DOHH2 (cell line): ENCODE results near the gene KCTD15.

Experiments used
- H3F3A ChIP-seq: fragments of 200-600 bp; sonication (generic), shearing (Covaris generic); 2 replicates; pipeline ENCODE4 v1.6.0; 2016; ENCODE audit warnings: antibody characterized with exemption, mild to moderate bottlenecking; ENCODE audit not compliant: control insufficient read depth, insufficient read depth
- H3K27ac ChIP-seq: fragments of 200-600 bp; sonication (generic); 2 replicates; pipeline ENCODE4 v1.5.1; 2014; ENCODE audit warnings: low read depth, mild to moderate bottlenecking, low read length, moderate library complexity
- H3K27me3 ChIP-seq: fragments of 200-600 bp; sonication (generic); 2 replicates; pipeline ENCODE4 v1.6.1; 2014; ENCODE audit warnings: mild to moderate bottlenecking, low read length, mixed read lengths; ENCODE audit not compliant: control insufficient read depth
- H3K36me3 ChIP-seq: fragments of 200-600 bp; sonication (generic); 2 replicates; pipeline ENCODE4 v1.6.1; 2014; ENCODE audit warnings: mild to moderate bottlenecking, low read length, moderate library complexity, mixed read lengths; ENCODE audit not compliant: control insufficient read depth
- H3K4me1 ChIP-seq: fragments of 200-600 bp; sonication (generic); 2 replicates; pipeline ENCODE4 v1.6.1; 2014; ENCODE audit warnings: mild to moderate bottlenecking, low read length, mixed read lengths; ENCODE audit not compliant: control insufficient read depth
- H3K4me2 ChIP-seq: fragments of 200-600 bp; sonication (generic); 2 replicates; pipeline ENCODE4 v1.6.0; 2014; ENCODE audit warnings: mild to moderate bottlenecking, low read length, moderate library complexity
- H3K4me3 ChIP-seq: fragments of 200-600 bp; sonication (generic); 2 replicates; pipeline ENCODE4 v1.5.1; 2014; ENCODE audit warnings: mild to moderate bottlenecking, low read length, mixed read lengths
- H3K79me2 ChIP-seq: fragments of 200-600 bp; sonication (generic); 2 replicates; pipeline ENCODE4 v1.6.1; 2014; ENCODE audit warnings: mild to moderate bottlenecking, low read length, mixed read lengths; ENCODE audit not compliant: control insufficient read depth
- H3K9me2 ChIP-seq: fragments of 200-600 bp; sonication (generic); replicated peaks from 2 replicates; pipeline ENCODE4 v1.6.1; 2014; ENCODE audit warnings: mild to moderate bottlenecking, low read length, mixed read lengths; ENCODE audit not compliant: control insufficient read depth
- H3K9me3 ChIP-seq: fragments of 200-600 bp; sonication (generic); 2 replicates; pipeline ENCODE4 v1.6.1; 2014; ENCODE audit warnings: antibody characterized with exemption, low read length, mixed read lengths; ENCODE audit not compliant: control insufficient read depth, insufficient read depth
- H4K20me1 ChIP-seq: fragments of 200-600 bp; sonication (generic); 2 replicates; pipeline ENCODE4 v1.6.0; 2014; ENCODE audit warnings: low read depth, mild to moderate bottlenecking, antibody characterized with exemption, low read length, moderate library complexity; ENCODE audit not compliant: control insufficient read depth, insufficient read depth
- EZH2phosphoT487 ChIP-seq: fragments of 200-600 bp; sonication (generic); IDR thresholded peaks from 2 replicates; pipeline ENCODE4 v1.6.1; 2017; ENCODE audit warnings: borderline replicate concordance, mild to moderate bottlenecking, antibody characterized with exemption, low read length, moderate library complexity, mixed read lengths
- TF ChIP-seq, protein P1 (sequence below): fragments of 200-600 bp; sonication (generic); IDR thresholded peaks from one replicate; pipeline ENCODE4 v1.5.1; 2014; ENCODE audit warnings: antibody characterized with exemption, mild to moderate bottlenecking, low read depth, low read length; ENCODE audit not compliant: poor library complexity, severe bottlenecking

The KCTD15 gene

DNA sequence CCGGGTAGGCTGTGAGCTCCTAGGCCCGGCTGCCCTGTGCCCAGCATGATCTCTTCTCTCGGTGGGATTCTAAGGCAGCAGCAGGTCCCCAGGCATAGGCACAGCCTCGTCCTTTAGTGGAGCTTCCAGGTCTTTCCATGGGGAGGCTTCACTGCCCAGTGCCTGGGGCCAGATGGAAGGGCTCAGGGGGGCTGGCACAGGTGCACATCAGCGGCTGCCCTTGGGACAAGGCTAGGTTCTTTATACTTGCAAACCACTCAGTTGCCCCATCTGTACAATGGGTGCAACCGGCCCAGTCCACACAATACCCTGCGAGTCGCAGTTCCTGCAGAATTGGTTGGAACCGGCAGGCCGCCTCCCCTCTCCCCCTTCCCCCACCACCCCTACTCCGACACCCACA is 14.2 kb downstream of the KCTD15 start:
- Histone ChIP-seq H3K4me2 (no peak overlapping the region), H3K79me2 (no peaks in the 10 kb centered on the region), H3K4me3 (no peak overlapping the region), H3K9me3 (no peaks in the 10 kb centered on the region), H3K36me3 (no peaks in the 10 kb centered on the region), H4K20me1 (no peaks in the 10 kb centered on the region), H3K4me1 (no peaks in the 10 kb centered on the region), H3K27me3 (no peaks in the 10 kb centered on the region), H3F3A (no peaks in the 10 kb centered on the region), H3K9me2 (no peaks in the 10 kb centered on the region), H3K27ac (no peak overlapping the region)
- TF ChIP-seq EZH2phosphoT487 = no peak
- TF ChIP-seq, protein P1, sequence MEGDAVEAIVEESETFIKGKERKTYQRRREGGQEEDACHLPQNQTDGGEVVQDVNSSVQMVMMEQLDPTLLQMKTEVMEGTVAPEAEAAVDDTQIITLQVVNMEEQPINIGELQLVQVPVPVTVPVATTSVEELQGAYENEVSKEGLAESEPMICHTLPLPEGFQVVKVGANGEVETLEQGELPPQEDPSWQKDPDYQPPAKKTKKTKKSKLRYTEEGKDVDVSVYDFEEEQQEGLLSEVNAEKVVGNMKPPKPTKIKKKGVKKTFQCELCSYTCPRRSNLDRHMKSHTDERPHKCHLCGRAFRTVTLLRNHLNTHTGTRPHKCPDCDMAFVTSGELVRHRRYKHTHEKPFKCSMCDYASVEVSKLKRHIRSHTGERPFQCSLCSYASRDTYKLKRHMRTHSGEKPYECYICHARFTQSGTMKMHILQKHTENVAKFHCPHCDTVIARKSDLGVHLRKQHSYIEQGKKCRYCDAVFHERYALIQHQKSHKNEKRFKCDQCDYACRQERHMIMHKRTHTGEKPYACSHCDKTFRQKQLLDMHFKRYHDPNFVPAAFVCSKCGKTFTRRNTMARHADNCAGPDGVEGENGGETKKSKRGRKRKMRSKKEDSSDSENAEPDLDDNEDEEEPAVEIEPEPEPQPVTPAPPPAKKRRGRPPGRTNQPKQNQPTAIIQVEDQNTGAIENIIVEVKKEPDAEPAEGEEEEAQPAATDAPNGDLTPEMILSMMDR = no peak

DNA sequence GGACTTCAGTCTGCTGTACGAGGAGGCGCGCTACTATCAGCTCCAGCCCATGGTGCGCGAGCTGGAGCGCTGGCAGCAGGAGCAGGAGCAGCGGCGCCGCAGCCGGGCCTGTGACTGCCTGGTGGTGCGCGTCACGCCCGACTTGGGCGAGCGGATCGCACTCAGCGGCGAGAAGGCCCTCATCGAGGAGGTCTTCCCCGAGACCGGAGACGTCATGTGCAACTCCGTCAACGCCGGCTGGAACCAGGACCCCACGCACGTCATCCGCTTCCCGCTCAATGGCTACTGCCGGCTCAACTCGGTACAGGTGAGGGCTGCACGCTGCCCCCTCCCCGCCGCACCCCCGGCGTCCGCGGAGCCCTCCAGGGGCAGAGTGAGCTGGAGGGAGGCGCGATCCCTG is 14.6 kb downstream of the KCTD15 start:
- Histone ChIP-seq H3K36me3 (no peaks in the 10 kb centered on the region), H3K9me2 (no peaks in the 10 kb centered on the region)

DNA sequence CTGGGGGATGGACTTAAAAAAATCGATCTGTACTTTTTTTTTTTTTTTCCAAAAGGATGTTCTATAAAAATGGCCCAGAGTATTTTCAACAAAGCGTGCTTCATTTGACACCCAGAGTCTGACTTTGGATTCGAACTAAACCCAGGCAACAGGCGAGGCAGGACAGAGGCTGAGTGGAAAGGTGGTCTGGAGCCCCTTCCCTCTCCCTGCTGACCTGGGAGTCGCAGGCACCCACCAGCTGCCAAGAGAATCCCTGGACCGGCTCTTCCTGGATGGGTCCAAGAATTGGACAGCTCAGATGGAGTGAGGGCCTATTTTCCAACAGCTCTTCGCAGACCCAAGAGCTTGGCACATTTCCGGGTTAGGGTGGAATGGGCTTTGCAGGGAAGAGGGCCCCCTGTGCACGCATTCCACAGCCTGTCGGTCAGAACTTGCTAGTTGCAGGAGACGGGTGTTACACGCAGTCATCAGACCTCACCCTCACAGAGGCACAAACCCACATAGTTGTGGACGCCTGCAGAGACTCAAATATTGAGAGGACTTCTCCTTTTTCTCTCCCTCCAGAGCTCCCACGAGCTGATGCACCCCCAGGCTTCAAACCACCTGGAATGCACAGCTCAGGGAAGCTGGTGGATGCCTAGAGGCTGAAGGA is 15.2 kb downstream of the KCTD15 start:
- TF ChIP-seq, protein P1 = no peak
- no peak for TF ChIP-seq EZH2phosphoT487
- Histone ChIP-seq H3K27me3 (no peaks in the 10 kb centered on the region), H3F3A (no peaks in the 10 kb centered on the region), H4K20me1 (no peaks in the 10 kb centered on the region), H3K9me2 (no peaks in the 10 kb centered on the region), H3K27ac (no peak overlapping the region), H3K79me2 (no peaks in the 10 kb centered on the region), H3K9me3 (no peaks in the 10 kb centered on the region), H3K4me1 (no peaks in the 10 kb centered on the region), H3K4me3 (no peak overlapping the region), H3K36me3 (no peaks in the 10 kb centered on the region), H3K4me2 (no peak overlapping the region)

More for the DNA sequence above, 14.6 kb downstream of the KCTD15 start:
- TF ChIP-seq EZH2phosphoT487 = no peak
- TF ChIP-seq, protein P1 = no peak
- Histone ChIP-seq H3K79me2 (no peaks in the 10 kb centered on the region), H3K4me2 (no peak overlapping the region), H3K4me1 (no peaks in the 10 kb centered on the region), H4K20me1 (no peaks in the 10 kb centered on the region), H3K4me3 (no peak overlapping the region), H3F3A (no peaks in the 10 kb centered on the region), H3K27ac (no peak overlapping the region), H3K27me3 (no peaks in the 10 kb centered on the region), H3K9me3 (no peaks in the 10 kb centered on the region)
